HCEC 1CT (cell line): ENCODE data around the gene STON2.

Source experiments
- DNase-seq: peaks from one replicate; pipeline ENCODE4 v3.0.0-alpha.2; 2017

Gene STON2

GRCh38 chr14:81418057-81418790 lies 18.1 kb upstream of the STON2 start:
- no peak for DNase-seq

GRCh38 chr14:81416981-81417380 lies 16.9 kb upstream of the STON2 start:
- no peak for DNase-seq

GRCh38 chr14:81416194-81416952 lies 16.2 kb upstream of the STON2 start:
- DNase-seq: no peak

DNA sequence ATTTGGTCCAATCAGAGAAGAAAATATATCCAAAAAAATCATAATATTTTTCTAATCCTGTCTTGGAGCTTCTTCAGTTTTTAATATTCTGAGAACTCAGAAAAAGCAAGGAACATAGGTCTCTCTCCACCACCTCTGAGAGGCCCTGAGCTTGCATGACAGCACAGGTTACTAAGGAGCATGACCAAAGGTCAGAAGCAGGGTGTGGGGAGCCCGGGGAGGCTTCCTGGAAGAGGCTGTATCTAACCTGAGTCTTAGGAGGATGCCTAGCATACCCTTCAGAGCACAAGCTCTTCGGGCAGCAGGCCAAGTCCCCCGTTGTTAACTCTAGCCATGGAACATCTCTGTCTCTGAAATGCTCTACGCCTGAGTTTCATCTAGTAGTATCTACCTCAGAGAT lies 15.7 kb upstream of the STON2 start:
- no peak for DNase-seq

DNA sequence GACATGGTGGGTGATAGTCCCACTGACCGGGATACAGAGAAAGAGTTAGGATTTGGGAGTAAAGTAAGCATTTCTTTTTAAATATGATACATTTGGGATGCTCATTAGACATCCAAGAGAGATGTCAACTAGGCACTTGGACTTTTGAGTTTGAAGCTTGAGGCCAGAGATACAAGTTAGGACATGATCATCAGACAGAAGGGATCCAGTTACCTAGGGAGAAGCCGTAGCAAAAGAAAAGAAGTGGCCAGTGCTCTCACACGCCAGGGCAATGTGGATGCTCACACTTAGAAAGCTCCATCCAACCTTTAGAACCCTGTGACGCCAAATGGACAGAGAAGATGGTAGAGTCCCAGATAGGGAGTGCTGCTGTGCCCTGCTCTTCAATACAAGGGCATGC lies 14.0 kb upstream of the STON2 start:
- no peak for DNase-seq

DNA sequence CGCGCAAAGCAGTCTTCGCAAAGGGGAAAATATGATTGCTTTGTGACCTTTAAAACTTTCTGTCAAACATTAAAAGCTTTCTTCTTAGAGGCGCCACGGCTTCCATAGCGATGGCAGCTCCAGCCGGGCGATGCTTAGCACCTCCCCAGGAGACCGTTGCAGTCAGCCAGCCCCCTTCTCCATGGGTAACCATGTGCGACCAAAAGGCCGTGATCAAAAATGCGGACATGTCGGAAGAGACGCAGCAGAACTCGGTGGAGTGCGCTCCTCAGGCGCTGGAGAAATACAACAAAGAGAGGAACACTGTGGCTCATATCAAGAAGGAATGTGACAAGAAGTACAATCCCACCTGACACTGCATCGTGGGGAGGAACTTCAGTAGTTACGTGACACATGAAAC lies 12.7 kb upstream of the STON2 start:
- DNase-seq: no peak

- DNase-seq: no peak
Measured at GRCh38 chr14:81408595-81408994, 8.5 kb upstream of the STON2 start.

- no peak for DNase-seq
Measured at GRCh38 chr14:81406863-81407262, 6.7 kb upstream of the STON2 start.

DNA sequence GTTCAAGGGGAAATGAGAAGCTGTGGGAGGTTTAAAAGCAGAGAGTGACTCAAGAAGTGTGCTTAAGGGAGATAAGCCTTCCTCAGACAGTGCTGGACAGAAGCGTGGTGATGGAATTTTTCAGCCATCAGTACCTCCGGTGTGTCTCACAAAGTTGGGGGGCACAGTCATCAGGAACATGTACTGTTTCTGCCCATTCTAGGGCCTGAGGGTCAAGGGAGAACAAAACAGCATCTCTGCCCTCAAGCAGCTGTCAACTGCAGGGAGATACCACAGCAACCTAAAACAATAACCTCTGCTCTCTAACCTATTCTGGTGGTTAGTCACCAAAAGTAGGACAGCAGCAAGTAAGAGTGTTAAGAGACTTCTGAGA lies 2.0 kb upstream of the STON2 start:
- peak; percentile 51 for DNase-seq

DNA sequence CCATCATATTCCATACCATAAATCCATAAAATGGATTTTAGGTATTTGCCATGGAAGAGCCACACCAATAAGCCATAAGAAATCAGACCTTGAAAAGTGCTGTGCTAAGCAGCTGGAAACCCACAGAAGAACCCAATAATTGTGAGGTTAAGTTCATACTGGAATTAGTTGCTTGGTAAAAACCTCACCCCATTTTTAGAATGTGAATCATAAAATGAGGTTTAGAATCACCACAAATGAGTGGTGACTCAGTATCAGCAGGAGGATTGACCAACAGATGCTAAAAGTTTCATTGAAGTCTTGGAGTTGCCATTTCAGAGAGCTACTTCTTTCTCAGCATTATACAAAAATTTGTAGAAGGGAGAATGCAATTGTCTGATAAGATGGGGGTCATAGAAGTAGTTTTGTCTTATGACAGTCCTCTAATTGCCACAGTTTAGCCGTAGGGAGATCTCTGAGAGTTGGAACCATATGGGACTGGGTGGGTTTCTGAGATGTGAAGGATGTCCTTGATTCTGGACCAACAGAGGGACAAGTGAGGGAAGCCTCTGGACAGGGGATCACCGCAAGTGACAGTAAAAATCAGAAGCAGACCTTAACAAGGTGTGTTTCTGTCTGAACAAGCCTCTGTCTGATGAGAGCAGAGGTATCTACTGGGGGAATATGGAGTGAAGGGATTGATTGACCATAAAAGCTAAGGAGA lies 1.4 kb upstream of the STON2 start:
- peak; percentile 96 for DNase-seq

- peak; percentile 97 for DNase-seq
Measured at GRCh38 chr14:81400852-81401251, 728 bp upstream of the STON2 start.

- no peak for DNase-seq
Measured at GRCh38 chr14:81398196-81398891, 1.8 kb downstream of the STON2 start.

DNA sequence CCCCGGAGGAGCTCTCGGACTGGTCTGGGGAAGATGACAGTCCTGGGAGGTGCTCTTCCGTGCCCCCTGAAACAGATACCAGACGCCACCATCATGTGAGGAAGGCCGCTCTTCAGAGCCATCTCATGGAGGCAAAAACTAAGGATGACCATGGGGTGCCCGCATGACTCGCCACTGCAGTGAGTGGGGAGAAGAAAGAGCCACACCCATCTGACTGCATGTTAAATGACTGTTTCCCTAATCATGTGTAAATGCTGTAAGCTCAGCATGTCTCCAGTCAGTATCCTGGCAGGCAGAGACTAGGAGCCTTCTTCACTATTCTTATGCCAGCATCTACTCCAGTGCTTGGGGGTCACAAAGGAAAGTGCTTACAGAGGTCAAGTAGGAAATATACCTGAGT lies 4.0 kb downstream of the STON2 start:
- DNase-seq: peak; percentile 3

DNA sequence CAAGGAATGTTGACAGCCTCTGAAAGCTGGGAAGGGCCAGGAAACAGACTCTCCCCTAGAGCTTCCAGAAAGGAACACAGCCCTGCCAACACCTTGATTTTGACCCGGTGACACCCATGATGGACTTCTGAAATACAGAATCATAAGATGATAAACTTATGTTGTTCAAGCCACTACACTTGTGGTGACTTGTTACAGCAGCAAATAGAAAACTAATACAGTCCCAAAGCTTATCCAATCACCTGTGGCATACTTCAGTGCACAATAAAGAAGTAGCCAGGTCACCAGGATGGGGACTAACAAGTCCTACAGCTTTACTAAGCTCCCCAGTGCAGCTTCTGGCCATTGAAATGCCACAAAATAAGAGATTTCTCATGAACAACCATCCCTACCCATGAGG lies 5.4 kb downstream of the STON2 start:
- DNase-seq: no peak

- DNase-seq: no peak
Measured at GRCh38 chr14:81392976-81393643, 7.0 kb downstream of the STON2 start.

DNA sequence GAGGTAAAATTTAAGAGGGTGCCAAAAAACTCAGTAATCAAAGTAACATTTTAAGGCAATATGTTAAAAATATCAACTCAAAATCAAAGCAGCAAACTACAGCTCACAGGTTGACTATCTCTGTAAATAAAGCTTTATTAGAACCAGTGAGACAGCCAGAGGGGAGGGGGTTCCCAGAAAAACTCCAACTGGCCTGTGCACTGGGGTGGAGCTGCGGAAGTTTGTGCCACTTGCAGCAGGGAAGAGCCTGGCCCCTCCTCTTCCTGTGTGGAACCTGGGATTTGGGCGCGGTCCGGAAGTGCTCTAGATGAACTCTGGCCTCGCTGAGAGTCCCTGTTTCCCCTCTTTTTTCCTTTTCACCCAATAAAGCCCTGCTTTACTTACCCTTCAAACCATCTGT lies 8.1 kb downstream of the STON2 start:
- DNase-seq: no peak

GRCh38 chr14:81390696-81391095 lies 9.4 kb downstream of the STON2 start:
- no peak for DNase-seq

- no peak for DNase-seq
Measured at GRCh38 chr14:81388336-81388735, 11.8 kb downstream of the STON2 start.

DNA sequence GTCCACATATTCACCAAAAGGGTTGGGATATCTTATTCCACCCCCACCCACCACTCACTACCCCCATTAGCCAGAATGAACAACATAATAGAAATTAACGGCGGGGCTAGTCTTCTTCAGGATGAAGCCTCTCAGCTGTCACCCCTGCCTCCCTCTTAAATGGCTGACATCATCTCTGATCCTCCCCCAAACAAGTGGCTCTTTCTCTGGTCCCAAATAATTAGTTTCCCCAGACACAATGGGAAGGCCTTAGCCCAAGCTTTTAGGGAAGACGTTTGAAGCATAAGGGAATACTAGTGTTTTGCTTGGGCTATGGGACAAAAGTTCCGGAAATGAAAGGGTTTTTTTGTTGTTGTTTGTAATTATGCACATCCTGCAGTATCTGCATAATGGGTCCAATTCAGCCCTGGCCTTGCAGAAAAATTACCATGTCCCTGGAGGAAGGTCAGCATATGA lies 13.8 kb downstream of the STON2 start:
- DNase-seq: no peak

DNA sequence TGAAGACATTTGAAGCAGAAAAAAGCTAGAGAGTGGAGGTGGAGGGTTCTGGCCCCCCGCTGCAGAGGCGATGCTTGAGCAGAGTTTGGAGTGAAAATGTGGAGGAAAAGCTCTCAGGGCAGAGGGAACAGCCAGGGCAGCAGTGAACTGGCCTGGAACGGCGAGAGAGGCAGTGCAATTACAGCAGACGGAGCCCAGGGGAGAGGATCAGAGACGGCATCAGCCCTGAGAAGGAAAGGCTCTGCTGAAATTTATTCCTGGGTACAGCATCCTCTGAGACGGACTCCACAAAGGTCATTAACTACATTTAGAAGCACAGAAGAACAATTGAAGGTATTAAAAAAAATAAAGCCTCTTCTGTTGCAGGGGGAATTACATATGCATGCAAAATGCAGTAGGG lies 14.2 kb downstream of the STON2 start:
- no peak for DNase-seq

DNA sequence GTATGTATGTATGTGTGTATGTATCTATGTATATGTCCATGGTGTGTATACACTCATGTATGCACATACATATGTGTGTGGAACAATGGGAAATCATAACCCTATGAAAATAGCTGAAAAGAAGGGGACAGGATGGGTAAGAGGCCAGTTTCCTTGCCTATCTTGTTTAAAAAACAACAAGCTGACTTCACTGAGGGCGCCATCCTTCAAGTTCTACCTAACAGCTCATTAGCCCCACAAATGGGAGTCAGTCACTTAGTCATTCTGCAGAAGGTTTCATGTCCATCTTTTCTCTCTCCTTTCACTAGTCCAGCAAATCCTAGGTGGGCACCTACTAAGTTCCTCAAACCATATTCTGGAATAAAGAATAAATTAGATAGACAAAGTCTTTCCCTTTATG lies 14.7 kb downstream of the STON2 start:
- DNase-seq: no peak

GRCh38 chr14:81384900-81385299 lies 15.2 kb downstream of the STON2 start:
- DNase-seq: no peak
